Activated T-cell treated with anti-CD3 and anti-CD28 coated beads, Interleukin-2, amount 50 U/mL, for 72 hours (primary cell): ENCODE data around the gene RAI2. TPM values are rescaled to one million over a fixed set of nuclear protein-coding genes. Genes with fewer than 3 reads are reported as not detected.

Experiments used
- ATAC-seq, 2 donors: fragments of 150-1000 bp; cut with Tn5 transposase; replicated peaks in 1 of 2; 2 replicates each; pipeline ENCODE4 v1.10.0; 2021; ENCODE audit warnings: moderate library complexity in 2 of 2, mild to moderate bottlenecking in 1 of 2
- DNase-seq, 2 donors: peaks; one replicate each; pipeline ENCODE4 v3.0.0; 2021 to 2022; ENCODE audit warnings: mixed read lengths in 1 of 2
- H3K27ac Mint-ChIP-seq: one replicate; pipeline ENCODE4 v1.8.0; 2022; ENCODE audit warnings: mild to moderate bottlenecking, moderate library complexity, mixed read lengths
- H3K27me3 Mint-ChIP-seq: one replicate; pipeline ENCODE4 v1.8.0; 2022; ENCODE audit warnings: low read depth, mixed read lengths
- H3K36me3 Mint-ChIP-seq, 2 donors: one replicate each; pipeline ENCODE4 v1.8.0; 2022; ENCODE audit warnings: mixed read lengths in 2 of 2, mild to moderate bottlenecking in 1 of 2; ENCODE audit not compliant: insufficient read depth in 2 of 2
- H3K4me1 Mint-ChIP-seq: one replicate; pipeline ENCODE4 v1.8.0; 2022; ENCODE audit warnings: low read depth, mixed read lengths
- H3K4me3 Mint-ChIP-seq, 2 donors: one replicate each; pipeline ENCODE4 v1.8.0; 2022; ENCODE audit warnings: mild to moderate bottlenecking in 2 of 2, mixed read lengths in 2 of 2, moderate library complexity in 2 of 2
- H3K9me3 Mint-ChIP-seq, 2 donors: one replicate each; pipeline ENCODE4 v1.8.0; 2022; ENCODE audit warnings: mixed read lengths in 2 of 2
- total RNA-seq, 2 donors: library from RNA; stranded (reverse); gene quantifications; one replicate each; pipeline ENCODE4 v1.2.3, GENCODE V29; 2022

RAI2 gene
- 1 to 10 TPM in 1 of 2 donors, under 1 TPM in 1; 0.82 to 1.5 TPM for total RNA-seq

GRCh38 chrX:17860811-17861488 is at the start of gene RAI2:
TSS of gene RAI2 (minus strand) at chrX:17861298. CDS start at chrX:17802010, 59,288 bp downstream.
- no peaks in the 10 kb centered on the region for H3K9me3 Mint-ChIP-seq
- H3K27ac Mint-ChIP-seq = no peak within 1 kb of the TSS
- DNase-seq = peak; percentile 15 to 26
- peaks cover 7% of the 10 kb centered on the region for H3K4me1 Mint-ChIP-seq
- H3K27me3 Mint-ChIP-seq = peaks cover 52% of the 10 kb centered on the region
- peak; percentile 61 to 62 for ATAC-seq
- peak within 1 kb of the TSS; percentile 85 to 90 for H3K4me3 Mint-ChIP-seq
- no peaks in the 10 kb centered on the region for H3K36me3 Mint-ChIP-seq

- Mint-ChIP-seq H3K4me1 (no peaks in the 10 kb centered on the region), H3K27me3 (peaks cover 30% of the 10 kb centered on the region), H3K4me3 (no peak overlapping the region), H3K36me3 (peaks cover 0 to 2% of the 10 kb centered on the region in 2 donors), H3K9me3 (peaks cover 0 to 2% of the 10 kb centered on the region in 2 donors), H3K27ac (no peak overlapping the region)
- no peak for DNase-seq
- no peak for ATAC-seq
These were observed 27.3 kb upstream of the RAI2 start for GRCh38 chrX:17888421-17888820.

- H3K4me3 Mint-ChIP-seq = no peak overlapping the region
- DNase-seq (no peak), ATAC-seq (no peak)
- H3K27ac Mint-ChIP-seq = no peak overlapping the region
- no peaks in the 10 kb centered on the region for H3K36me3 Mint-ChIP-seq
- H3K27me3 Mint-ChIP-seq = peaks cover 54% of the 10 kb centered on the region
- peaks cover 0 to 3% of the 10 kb centered on the region in 2 donors for H3K9me3 Mint-ChIP-seq
- H3K4me1 Mint-ChIP-seq = no peaks in the 10 kb centered on the region
These were observed 21.6 kb upstream of the RAI2 start for GRCh38 chrX:17882680-17883079.

- Mint-ChIP-seq H3K27me3 (peaks cover 58% of the 10 kb centered on the region), H3K4me3 (no peak overlapping the region), H3K4me1 (no peaks in the 10 kb centered on the region), H3K27ac (no peak overlapping the region), H3K36me3 (peaks cover 0 to 1% of the 10 kb centered on the region in 2 donors), H3K9me3 (peaks cover 1 to 4% of the 10 kb centered on the region in 2 donors)
- ATAC-seq (no peak), DNase-seq (no peak)
These were observed 17.1 kb upstream of the RAI2 start for GRCh38 chrX:17878028-17878670.

- H3K36me3 Mint-ChIP-seq = peaks cover 0 to 1% of the 10 kb centered on the region in 2 donors
- no peak overlapping the region for H3K27ac Mint-ChIP-seq
- DNase-seq (no peak), ATAC-seq (no peak)
- peaks cover 41% of the 10 kb centered on the region for H3K27me3 Mint-ChIP-seq
- no peaks in the 10 kb centered on the region for H3K4me1 Mint-ChIP-seq
- no peak overlapping the region for H3K4me3 Mint-ChIP-seq
- peaks cover 1 to 3% of the 10 kb centered on the region in 2 donors for H3K9me3 Mint-ChIP-seq
These were observed 15.0 kb upstream of the RAI2 start for GRCh38 chrX:17876135-17876534.

- Mint-ChIP-seq H3K27ac (no peak overlapping the region), H3K9me3 (peaks cover 1% of the 10 kb centered on the region in 2 donors), H3K36me3 (peaks cover 0 to 1% of the 10 kb centered on the region in 2 donors), H3K4me1 (no peaks in the 10 kb centered on the region), H3K4me3 (no peak overlapping the region), H3K27me3 (peaks cover 14% of the 10 kb centered on the region)
- DNase-seq = no peak
- no peak for ATAC-seq
These were observed 8.5 kb upstream of the RAI2 start for GRCh38 chrX:17869580-17869979.

GRCh38 chrX:17861489-17862011 is 452 bp upstream of the RAI2 start:
- H3K36me3 Mint-ChIP-seq = no peaks in the 10 kb centered on the region
- H3K27me3 Mint-ChIP-seq = peaks cover 52% of the 10 kb centered on the region
- H3K27ac Mint-ChIP-seq = no peak overlapping the region
- ATAC-seq (peak in 1 of 2 donors; percentile 44), DNase-seq (no peak)
- no peaks in the 10 kb centered on the region for H3K9me3 Mint-ChIP-seq
- H3K4me3 Mint-ChIP-seq = peak overlapping the region; percentile 65 to 67
- peaks cover 7% of the 10 kb centered on the region for H3K4me1 Mint-ChIP-seq

GRCh38 chrX:17860179-17860780 is 818 bp downstream of the RAI2 start:
- peaks cover 52% of the 10 kb centered on the region for H3K27me3 Mint-ChIP-seq
- peak overlapping the region; percentile 85 to 90 for H3K4me3 Mint-ChIP-seq
- no peaks in the 10 kb centered on the region for H3K36me3 Mint-ChIP-seq
- H3K9me3 Mint-ChIP-seq = no peaks in the 10 kb centered on the region
- DNase-seq = no peak
- H3K4me1 Mint-ChIP-seq = peaks cover 7% of the 10 kb centered on the region
- ATAC-seq = peak; percentile 52 to 55
- H3K27ac Mint-ChIP-seq = no peak overlapping the region

- no peaks in the 10 kb centered on the region for H3K9me3 Mint-ChIP-seq
- DNase-seq = peak; percentile 12 to 31
- H3K27me3 Mint-ChIP-seq = peaks cover 52% of the 10 kb centered on the region
- peak overlapping the region; percentile 85 to 90 for H3K4me3 Mint-ChIP-seq
- H3K27ac Mint-ChIP-seq = no peak overlapping the region
- peak; percentile 51 to 56 for ATAC-seq
- no peaks in the 10 kb centered on the region for H3K36me3 Mint-ChIP-seq
- peaks cover 7% of the 10 kb centered on the region for H3K4me1 Mint-ChIP-seq
These were observed 1.4 kb downstream of the RAI2 start for GRCh38 chrX:17859609-17860178.

GRCh38 chrX:17854531-17854930 is 6.6 kb downstream of the RAI2 start:
- no peaks in the 10 kb centered on the region for H3K36me3 Mint-ChIP-seq
- peaks cover under 1% of the 10 kb centered on the region for H3K4me1 Mint-ChIP-seq
- ATAC-seq (no peak), DNase-seq (no peak)
- H3K4me3 Mint-ChIP-seq = no peak overlapping the region
- no peaks in the 10 kb centered on the region for H3K9me3 Mint-ChIP-seq
- peaks cover 28% of the 10 kb centered on the region for H3K27me3 Mint-ChIP-seq
- H3K27ac Mint-ChIP-seq = no peak overlapping the region

GRCh38 chrX:17854069-17854468 is 7.0 kb downstream of the RAI2 start:
- no peak overlapping the region for H3K27ac Mint-ChIP-seq
- H3K4me3 Mint-ChIP-seq = no peak overlapping the region
- no peaks in the 10 kb centered on the region for H3K36me3 Mint-ChIP-seq
- no peaks in the 10 kb centered on the region for H3K4me1 Mint-ChIP-seq
- no peaks in the 10 kb centered on the region for H3K9me3 Mint-ChIP-seq
- H3K27me3 Mint-ChIP-seq = peaks cover 23% of the 10 kb centered on the region
- ATAC-seq (no peak), DNase-seq (no peak)

GRCh38 chrX:17851874-17852273 is 9.2 kb downstream of the RAI2 start:
- H3K36me3 Mint-ChIP-seq = no peaks in the 10 kb centered on the region
- no peak for DNase-seq
- H3K9me3 Mint-ChIP-seq = no peaks in the 10 kb centered on the region
- no peak overlapping the region for H3K4me3 Mint-ChIP-seq
- H3K4me1 Mint-ChIP-seq = peaks cover 7% of the 10 kb centered on the region
- no peak for ATAC-seq
- peaks cover 17% of the 10 kb centered on the region for H3K27me3 Mint-ChIP-seq
- no peak overlapping the region for H3K27ac Mint-ChIP-seq
